GM12873 (cell line): ENCODE results near the gene LST1.

Experiments used
- CTCF ChIP-seq: IDR thresholded peaks from 2 replicates; pipeline ENCODE4 v1.5.1; 2012; ENCODE audit warnings: low read depth, mild to moderate bottlenecking, moderate library complexity, low read length, control low read depth; ENCODE audit not compliant: insufficient read depth; ENCODE audit errors: missing control alignments

Gene LST1

GRCh38 chr6:31627690-31628287 lies 41.7 kb downstream of the LST1 start:
- TF ChIP-seq CTCF = no peak

DNA sequence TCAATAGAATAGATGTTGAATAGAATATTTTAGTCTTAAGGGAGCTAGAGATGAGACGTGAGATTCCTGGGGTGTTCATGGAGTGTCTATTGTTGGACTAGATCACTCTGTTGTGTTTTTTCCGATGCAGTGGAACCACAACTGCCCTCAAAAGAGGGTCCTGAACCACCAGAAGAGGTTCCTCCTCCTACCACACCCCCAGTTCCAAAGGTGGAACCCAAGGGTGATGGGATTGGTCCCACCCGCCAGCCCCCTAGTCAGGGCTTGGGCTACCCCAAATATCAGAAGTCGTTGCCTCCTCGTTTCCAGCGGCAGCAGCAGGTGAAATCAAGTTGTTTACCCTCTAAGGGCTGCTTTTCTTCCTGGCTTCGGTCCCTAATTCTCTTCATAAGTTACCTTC lies 42.9 kb downstream of the LST1 start:
- no peak for TF ChIP-seq CTCF

DNA sequence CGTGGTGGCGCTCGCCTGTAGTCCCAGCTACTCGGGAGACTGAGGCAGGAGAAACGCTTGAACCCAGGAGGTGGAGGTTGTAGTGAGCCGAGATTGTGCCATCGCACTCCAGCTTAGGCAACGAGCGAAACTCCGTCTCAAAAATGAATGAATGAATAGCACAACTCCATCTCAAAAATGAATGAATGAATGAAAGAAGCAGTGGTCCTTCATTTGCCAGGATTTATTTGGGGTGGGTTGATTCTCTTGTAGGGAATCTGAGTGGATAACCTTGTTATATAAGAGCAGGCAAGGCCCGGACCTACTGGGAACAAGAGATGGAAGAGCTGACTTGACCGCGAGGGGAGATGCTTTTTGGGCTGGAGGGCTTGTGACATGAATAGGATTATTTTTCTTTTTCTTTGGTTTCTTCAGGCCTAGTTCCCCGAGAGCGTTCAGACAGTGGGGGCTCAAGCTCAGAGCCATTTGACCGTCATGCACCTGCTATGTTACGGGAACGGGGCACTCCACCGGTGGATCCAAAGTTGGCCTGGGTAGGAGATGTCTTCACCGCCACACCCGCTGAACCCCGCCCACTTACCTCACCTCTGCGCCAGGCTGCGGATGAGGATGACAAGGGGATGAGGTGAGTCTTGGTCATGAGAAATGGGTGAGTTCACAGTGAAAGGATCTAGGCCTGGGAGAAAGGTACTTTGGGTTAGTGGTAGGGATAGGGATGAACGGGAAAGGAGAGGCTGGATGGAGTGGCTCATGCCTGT lies 44.3 kb downstream of the LST1 start:
- TF ChIP-seq CTCF = no peak

DNA sequence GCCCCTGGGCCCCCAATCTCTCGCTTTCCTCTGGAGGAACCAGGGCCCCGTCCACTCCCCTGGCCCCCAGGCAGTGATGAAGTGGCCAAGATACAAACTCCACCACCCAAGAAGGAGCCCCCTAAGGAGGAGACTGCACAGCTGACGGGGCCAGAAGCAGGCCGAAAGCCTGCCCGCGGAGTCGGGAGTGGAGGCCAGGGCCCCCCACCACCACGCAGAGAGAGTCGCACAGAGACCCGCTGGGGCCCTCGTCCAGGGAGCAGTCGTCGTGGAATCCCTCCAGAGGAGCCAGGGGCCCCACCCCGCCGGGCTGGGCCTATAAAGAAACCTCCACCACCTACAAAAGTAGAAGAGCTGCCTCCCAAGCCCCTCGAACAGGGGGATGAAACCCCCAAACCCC lies 45.1 kb downstream of the LST1 start:
- TF ChIP-seq CTCF = no peak

DNA sequence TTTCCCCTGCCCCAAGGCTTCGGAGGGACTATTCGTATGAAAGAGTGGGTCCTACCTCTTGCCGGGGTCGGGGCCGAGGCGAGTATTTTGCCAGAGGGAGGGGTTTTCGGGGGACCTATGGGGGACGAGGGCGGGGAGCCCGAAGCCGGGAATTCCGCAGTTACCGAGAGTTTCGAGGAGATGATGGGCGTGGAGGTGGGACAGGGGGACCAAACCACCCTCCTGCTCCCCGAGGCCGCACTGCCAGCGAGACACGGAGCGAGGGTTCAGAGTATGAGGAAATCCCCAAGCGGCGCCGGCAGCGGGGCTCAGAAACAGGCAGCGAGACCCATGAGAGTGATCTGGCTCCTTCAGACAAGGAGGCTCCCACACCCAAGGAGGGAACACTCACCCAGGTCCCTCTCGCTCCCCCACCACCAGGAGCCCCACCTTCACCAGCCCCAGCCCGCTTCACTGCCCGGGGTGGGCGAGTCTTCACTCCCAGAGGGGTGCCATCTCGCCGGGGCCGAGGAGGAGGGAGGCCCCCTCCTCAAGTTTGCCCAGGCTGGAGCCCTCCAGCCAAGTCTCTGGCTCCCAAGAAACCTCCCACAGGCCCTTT lies 45.7 kb downstream of the LST1 start:
- no peak for TF ChIP-seq CTCF

- no peak for TF ChIP-seq CTCF
These were observed 46.3 kb downstream of the LST1 start for GRCh38 chr6:31632279-31632946.

DNA sequence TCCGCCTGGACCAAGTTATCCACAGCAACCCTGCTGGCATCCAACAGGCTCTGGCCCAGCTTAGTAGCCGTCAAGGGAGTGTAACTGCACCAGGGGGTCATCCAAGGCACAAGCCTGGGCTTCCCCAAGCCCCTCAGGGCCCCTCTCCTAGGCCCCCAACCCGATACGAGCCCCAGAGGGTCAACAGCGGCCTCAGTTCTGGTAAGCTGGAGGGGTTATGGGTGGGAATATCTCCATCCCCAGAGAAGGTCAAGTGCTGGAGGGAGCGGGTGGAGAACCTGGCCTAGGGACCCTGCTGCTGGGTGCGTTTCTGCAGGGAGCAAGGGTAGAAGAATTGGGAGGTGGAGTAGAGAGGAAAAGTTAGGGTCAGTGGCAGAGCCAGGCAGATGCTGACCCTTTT lies 47.4 kb downstream of the LST1 start:
- no peak for TF ChIP-seq CTCF
